ENCODE results near the gene RNF7.
"Not testable (repeated sequence)": the region's sequence is repeated elsewhere in the genome, so short reads cannot be mapped to it uniquely, and the experiment has no call there.

The RNF7 gene

DNA sequence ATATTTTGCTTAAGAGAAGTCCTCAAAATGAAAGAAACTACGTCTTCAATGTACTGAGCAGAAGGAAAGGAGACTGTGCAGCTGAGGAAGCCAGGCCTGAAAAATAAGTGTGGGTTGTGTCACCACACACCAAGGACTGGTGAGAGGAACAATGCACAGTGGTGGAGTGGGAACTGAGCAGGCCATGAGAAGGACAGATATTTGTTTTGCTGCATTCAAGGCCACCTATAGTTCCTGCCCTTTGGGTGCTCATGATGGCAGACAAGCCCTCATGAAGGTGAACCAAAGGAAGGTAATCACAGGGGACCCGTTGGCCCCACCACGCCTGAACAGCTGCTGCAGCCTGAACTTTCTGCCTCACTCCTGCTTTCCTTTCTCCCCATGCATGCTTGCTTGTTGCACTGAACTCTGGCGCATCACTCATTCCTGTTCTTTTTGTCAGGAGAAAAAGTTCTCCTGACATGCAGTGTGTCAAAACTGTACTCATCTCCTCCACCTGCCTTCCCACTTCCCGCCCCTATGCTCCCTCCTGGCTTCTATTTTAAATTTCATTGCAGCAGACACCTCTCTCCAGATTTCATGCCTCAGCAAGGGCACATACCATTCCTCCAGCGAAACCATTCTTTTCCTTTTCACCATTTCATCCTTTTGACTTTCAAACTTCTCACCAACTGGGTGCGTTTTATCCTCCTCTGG, 2.2 kb upstream of the RNF7 start:
- FAIRE-seq, result no peak

DNA sequence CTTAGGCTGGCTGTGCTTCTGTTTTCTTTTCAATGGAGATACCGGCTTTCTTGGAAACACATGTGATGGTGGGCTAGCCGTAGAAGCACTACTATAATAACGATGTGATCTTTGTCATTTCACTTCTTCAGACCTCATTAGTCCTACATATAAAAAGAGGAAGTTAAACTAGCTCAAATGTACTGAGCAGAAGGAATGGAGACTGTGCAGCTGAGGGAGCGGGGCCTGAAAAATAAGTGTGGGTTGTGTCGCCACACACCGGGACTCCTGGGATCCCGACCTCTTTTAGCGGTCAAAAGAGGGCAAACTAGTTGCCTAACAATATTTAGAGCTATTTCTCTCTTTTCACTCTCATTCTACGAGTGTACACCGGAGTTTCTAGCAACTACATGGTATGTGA, 1.0 kb upstream of the RNF7 start:
- FAIRE-seq, result no peak

DNA sequence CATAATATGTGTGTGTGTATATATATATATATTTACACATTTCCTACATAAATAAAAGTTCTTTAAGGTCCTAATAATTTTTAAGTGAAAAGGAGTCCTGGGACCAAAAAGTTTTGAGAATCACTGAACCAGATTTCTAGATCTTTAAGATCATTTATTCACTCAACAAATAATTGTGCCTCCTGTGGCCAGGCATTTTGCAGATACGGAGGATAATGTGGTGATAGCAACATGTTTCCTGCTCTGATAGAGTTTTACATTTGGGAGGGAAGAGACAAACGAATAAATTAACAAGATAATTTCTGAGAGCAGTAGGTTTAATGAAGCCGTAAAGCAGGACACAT, 448 bp upstream of the RNF7 start:
- no peak for FAIRE-seq

DNA sequence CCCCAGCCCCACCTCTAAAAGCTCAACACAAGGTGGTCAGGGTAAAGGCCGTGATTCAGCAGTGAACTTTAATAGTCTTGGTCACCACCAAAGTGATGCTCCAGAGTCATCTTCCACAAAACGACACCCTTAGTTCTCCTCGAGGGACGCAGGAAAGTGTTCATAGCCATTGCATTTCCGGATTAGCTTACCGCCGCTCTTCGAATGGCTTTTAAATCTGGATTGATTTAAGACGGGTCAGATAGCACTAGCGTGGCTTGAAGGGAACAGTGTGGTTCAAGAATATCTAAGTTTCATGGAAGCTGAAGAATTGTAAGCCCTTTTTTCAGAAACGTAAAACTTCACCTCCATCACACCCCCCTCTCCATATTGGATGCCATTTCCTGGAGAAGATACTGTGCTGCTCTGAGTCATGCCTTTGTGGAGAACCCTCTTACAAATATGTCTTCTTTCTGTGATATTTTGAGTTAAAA, 829 bp downstream of the RNF7 start:
- FAIRE-seq, result no peak

DNA sequence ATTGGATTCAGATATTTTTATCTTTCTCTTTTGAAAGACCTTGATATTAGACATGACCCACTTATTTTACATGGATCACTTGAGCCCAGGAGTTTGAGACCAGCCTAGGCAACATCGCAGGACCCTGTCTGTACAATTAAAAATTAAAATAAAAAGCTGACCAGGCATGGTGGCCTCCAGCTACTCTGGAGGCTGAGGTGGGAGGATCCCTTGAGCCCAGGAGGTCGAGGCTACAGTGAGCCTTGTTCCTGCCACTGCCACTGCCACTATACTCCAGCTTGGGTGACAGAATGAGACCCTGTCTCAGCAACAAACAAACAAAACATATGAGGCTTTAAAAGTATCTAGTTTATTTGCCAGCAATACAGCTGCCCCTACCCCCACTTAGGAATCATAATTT, 1.6 kb downstream of the RNF7 start:
- no peak for FAIRE-seq

DNA sequence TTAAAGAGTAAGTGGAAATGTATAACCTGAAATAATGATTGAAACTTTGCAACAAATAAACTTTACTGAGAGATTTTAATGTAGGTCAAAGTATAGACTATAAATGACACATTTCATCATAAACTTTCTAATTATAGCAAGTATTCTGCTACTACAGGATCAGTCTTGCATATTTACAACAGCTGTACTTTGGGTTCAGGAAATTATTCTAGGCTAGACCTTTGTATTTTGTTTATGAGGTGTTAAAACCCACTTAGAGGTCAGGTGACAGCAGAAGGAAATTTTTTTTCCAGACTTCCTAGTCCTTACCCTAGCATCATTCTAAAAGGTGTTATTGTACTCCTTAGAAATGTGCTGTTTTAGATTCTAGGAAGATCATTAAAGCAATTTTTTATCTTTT, 2.3 kb downstream of the RNF7 start:
- no peak for FAIRE-seq

DNA sequence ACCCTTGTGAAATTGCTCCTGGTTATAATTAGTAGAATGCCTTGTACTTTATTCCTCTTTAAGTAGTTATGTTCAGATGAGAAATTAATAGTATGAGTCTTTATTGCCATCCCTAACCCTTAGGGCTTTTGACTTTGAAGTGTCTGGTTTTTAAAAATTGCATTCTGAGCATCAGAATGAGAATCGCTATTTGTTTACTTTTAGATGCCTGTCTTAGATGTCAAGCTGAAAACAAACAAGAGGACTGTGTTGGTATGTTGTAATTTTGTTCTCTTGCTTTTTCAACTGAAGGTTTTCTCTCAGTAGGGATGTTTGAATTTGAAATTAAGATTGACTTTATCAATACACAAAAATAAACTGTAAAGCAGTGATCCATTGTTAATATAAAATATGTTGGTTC, 5.2 kb downstream of the RNF7 start:
- FAIRE-seq, result no peak

DNA sequence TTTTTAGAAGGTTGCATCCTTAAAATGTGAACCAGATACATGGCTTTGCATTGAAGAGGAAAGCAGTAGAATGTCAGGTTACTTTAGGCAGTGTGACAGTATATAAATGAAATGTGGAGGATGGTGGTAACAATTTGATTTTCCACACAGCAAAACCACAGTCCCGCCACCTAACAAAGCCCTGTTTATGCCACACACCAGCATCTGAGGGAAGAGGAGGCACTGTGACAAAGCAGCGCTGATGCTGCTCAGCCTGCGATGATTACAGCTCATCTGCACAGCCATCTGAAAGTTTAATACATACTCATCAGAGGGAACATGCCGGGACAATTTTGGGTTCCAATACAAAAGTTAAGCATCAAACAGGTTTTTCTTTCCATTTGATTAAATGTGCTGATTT, 8.9 kb downstream of the RNF7 start:
- no peak for FAIRE-seq

DNA sequence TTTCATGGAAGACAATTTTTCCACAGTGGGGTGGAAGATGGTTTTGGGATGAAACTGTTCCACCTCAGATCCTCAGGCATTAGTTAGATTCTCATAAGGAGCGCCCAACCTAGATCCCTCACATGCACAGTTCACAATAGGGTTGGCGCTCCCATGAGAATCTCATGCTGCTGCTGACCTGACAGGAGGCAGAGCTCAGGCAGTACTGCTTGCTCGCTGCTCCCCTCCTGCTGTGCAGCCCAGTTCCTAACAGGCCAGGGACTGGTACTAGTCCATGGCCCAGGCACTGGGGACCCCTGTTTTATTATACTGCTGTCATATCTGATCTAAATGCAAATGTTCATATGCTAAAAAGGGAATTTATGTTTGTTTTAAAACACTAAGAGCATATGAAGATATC, 15.3 kb downstream of the RNF7 start:
- no peak for FAIRE-seq

DNA sequence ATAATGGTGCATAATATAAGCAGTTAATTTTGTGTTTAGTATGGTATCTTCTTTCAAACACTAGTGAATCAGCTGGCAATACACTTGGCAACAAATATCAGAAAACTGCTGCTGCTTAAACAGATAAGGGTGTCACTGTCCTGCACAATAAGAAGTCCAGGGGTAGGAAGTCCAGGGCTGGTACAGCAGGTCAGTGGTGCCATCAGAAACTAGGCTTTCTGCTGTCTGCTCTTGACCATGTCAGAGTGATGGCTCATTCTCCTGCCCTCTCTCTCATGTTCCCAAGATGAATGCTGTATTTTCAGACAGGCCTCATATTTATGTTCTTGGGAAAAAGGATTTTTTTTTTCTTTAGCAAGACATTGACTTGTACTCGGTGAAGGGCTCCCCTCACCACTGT, 15.9 kb downstream of the RNF7 start:
- no peak for FAIRE-seq

DNA sequence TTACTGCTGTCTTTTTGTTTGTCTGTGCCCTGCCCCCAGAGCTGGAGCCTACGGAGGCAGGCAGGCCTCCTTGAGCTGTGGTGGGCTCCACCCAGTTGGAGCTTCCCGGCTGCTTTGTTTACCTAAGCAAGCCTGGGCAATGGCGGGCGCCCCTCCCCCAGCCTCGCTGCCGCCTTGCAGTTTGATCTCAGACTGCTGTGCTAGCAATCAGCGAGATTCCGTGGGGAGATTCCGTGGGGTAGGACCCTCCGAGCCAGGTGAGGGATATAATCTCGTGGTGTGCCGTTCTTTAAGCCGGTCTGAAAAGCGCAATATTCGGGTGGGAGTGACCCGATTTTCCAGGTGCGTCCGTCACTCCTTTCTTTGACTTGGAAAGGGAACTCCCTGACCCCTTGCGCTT, 24.5 kb downstream of the RNF7 start:
- FAIRE-seq, result not testable (repeated sequence)

DNA sequence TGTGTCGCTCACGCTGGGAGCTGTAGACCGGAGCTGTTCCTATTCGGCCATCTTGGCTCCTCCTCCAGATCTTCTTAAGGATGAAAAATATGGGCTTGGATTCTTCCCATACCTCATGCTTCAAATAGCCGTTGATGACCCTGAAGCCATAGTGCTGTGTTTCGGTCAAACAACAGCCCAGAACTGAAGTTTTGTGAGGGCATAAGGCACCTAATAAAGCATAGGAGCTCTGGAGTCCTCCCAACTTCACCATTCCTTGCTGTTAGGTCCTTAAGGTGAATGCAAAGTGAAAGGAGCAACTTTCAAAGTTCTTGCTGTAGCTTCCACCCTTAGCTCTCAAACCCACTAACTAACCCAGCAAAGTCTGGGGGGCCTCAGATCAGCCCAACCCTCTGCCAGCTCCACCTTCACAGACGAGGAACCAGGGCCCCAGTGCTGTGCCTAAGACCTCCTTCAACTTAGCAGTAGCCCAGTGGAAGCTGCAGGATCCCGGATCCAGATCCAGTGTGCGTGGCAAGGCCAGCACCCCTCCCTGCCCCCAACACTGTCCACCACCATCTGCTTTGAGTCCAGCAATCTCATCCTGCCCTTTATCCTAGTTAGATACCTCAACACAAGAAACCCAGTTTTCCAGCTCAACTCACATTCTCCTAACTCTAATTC, 25.1 kb downstream of the RNF7 start, which contains the start of gene GRK7:
Gene GRK7 (plus strand): TSS at position 321 of the 663 bp plus-strand sequence. CDS start 14,877 bp downstream, outside the sequence.
- no peak for FAIRE-seq

DNA sequence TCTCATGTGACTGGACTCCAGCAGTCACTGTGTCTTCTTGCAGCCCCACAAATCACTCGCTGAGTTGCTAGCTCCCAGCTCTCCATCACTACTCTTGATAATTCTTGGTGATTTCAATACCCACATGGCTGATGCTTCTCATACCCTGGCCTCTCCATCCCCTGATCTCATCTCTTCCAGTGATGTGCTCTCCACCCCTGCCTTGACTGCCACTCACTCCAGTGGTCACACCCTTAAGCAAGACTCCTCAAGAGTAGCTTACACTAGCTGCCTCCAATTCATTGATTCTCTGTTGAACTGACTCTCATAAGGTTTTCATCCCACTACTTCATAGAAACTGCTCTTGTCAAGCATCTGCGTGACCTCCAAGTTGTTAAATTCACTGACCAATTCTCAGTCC, 25.9 kb downstream of the RNF7 start:
- FAIRE-seq, result no peak

DNA sequence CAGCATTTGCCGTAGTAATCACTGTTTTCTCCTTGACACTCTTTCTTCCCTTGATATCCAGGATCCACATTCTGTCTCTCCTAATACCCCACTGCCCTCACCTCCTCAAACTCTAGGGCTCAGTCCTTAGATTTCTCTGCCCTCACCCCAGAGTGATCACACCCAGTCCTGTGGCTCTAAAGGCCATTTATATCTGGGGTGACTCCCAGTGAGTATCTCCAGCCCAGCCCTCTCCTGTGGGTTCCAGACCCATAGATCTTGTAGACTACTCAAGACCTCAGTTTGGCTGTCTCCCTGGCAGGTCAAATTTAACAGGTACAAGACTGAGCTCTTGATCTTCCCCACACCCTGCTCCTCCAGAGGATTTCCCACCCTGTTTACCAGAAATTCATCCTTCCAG, 26.4 kb downstream of the RNF7 start:
- FAIRE-seq, result no peak

DNA sequence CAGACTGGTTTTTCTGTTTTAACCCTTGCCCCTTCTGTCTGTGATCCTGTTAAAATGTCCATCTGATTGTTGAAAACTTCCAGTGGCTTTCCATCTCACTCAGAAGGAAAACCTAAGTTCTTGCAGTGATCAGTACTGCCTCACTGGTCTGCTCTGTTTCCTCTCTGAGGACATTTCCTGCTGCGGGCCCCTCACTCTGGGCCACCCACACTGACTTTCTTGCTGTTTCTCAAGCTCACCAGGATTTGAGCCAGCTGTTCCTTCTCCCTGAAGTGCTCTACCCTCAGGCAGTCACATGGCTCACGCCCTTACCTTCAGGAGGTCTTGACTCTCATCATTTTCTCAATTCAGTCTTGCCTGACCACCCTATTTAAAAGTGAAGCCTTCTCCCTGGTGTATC, 26.9 kb downstream of the RNF7 start:
- FAIRE-seq, result no peak

DNA sequence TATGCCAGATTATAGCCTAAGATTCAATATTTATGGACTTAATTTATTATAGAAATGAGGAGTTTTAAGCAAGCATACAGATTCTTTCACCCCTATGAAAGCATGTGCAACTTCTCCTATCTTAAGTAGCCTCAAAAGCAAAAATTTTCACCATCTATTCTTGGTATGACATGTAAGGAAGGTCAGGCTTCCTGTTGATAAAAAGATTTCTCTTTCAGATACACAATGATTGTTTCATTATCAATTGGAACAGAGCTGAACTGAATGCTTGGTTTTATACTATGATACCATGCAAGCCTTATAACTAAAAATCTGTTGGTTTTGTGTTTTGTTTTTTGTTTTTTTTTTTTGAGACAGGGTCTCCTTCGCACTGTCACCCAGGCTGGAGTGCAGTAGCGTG, 29.0 kb downstream of the RNF7 start:
- FAIRE-seq, result no peak

DNA sequence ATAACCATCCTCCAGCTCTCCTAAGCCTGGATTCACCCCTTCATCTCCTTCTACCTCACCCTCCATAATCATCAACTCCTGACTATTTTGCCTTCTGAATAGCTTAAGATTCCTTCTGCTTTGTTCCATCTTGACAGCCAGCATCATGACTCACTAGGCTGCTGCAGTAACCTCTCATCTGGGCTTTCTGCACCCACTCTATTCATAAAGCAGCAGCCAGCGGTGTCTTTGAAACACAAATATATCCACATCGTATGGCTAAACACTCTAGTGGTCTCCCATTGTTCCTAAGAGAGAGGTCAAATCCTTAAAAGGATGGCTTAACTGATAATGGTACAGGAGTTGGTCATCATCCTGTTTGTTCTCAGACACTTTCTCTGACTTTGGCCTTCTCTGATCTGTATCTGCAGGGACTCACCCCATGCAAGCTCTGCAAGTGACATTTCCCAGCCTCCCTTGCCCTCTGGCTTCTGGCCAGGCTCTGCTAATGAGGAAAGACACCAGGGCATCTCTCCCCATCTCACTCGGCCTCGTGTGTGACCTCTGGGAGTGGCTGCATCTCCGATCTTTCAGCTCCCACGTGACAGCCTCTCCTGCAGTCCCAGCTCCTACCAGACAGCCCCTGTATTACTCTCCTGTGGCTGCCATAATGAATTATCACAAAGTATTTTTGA, 31.3 kb downstream of the RNF7 start:
- no peak for FAIRE-seq

DNA sequence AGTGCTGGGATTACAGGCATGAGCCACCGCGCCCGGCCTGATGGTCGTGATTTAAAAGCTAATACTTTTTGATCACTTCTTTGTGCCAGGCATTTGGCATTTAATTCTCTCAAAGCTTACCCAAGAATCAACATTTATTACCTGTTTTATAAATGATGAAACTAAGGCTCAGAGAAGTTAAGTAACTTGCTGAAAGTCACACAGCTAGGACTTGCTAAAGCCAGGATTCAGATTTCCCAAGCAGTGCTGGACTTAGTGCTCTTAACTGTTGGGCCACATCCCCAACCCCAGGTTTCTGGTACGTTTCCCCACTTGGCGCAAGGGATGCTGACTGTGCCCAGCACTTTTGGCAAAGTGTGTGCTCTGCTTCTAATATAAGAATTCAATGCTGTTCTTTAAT, 35.6 kb downstream of the RNF7 start:
- no peak for FAIRE-seq

DNA sequence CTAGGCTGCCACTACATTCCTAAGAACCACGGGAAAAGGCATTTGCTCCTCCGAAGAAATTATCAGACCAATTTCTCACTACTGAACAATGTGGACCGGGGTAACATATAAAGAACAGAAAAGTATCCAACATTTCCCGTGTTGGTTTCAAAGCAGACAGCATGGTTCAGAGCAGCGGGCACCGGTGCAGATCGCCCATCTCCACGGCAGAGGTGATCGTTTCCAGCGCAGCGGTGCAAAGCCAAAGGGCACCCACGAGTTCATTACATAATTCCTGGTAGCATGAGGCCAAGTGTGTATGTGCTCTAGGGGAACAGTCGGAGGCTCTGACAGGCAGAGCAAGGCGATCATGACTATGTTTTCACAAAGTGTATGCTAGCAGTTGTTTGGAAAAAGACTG, 38.3 kb downstream of the RNF7 start:
- no peak for FAIRE-seq

DNA sequence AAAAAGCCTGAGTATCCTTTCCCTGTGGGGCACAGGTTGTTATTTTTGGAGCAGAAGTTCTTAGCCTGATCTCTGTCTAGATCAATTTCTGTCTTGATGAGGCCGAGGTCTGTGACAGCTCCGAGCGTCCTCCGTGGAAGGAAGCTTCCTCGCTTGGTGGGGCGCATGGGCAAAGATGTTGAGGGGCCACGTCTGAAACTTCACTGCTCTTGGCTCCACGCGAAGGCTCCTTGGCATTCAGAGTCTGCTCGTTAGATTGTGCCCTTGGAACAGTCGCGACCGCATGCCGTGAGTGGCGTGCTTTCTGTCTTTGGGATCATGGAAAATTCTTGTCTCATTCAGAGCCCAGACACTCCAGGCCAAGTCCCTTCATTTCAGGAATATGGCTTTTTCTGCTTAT, 38.8 kb downstream of the RNF7 start:
- no peak for FAIRE-seq

DNA sequence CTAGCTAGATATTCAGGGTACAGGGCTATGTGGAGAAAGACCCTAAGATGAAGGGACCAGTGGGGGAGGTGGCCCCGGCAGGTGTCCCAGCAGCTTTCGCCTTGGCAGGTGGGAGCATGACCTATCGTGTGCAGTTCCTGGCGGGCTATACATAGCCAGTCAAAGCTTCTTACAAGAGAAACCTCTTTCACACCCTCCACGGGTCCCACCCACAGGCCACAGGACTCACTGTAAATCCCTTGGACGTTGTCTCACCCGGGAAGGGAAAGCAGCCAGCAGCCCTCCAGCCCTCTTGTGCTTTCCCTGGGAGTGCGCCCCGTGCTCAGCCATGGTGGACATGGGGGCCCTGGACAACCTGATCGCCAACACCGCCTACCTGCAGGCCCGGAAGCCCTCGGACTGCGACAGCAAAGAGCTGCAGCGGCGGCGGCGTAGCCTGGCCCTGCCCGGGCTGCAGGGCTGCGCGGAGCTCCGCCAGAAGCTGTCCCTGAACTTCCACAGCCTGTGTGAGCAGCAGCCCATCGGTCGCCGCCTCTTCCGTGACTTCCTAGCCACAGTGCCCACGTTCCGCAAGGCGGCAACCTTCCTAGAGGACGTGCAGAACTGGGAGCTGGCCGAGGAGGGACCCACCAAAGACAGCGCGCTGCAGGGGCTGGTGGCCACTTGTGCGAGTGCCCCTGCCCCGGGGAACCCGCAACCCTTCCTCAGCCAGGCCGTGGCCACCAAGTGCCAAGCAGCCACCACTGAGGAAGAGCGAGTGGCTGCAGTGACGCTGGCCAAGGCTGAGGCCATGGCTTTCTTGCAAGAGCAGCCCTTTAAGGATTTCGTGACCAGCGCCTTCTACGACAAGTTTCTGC, 40.1 kb downstream of the RNF7 start:
- FAIRE-seq, result no peak

DNA sequence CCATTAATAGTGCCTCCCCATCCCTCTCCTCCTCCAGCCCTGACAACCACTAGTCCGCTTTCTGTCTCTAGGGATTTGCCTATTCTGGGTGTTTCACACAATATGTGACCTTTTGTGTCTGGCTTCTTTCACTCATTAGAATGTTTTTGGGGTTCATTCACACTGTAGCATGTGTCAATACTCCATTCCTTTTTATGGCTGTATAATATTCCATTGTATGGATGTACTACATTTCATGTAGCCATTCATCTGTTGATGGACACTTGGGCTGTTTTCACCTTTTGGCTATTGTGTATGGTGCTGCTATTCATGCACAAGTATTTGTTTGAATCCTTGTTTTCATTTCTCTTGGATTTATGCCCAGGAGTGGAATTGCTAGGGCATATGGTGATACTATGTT, 41.6 kb downstream of the RNF7 start:
- no peak for FAIRE-seq

DNA sequence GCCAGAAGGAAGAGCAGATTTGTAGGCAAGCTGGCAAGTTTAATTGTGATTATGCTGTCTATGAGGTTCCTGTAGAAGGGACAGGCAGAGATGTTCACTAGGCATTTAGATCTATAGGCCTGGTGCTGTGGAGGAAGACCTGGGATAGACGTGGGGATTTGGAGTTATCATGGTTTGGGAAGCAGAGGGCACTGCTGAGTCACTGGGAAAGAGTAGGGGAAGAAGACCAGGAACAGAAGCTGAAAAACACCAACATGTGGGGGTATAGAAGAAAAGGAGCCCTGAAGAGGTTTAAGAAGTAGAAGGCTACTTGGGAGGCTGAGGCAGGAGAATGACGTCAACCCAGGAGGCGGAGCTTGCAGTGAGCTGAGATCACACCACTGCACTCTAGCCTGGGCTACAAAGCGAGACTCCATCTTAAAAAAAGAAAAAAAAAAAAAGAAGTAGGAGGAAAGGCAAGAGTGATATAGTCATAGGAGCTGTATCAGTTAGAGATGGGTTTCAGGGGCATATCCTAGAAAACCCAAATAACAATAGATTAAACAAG, 44.4 kb downstream of the RNF7 start:
- no peak for FAIRE-seq

Measured in TTC549 (cell line).